ENCODE data around the gene SLC23A2. TPM values are rescaled to one million over a fixed set of nuclear protein-coding genes. Genes with fewer than 3 reads are reported as not detected.
A peak's percentile ranks its signal among the peaks of the same experiment; 100 is the strongest.

Gene SLC23A2
- total RNA-seq, 2 donors from 2014 or later = 12.3 to 13.7 TPM

- no peaks in the 10 kb centered on the region for H3K9me3 Mint-ChIP-seq
- TF ChIP-seq CTCF (conservative IDR thresholded peaks at IDR 0.05) = no peak
- no peaks in the 10 kb centered on the region for H3K27me3 ChIP-seq (ENCODE audit: control insufficient read depth, insufficient read depth, low read length, poor library complexity, severe bottlenecking)
- H3K36me3 ChIP-seq (ENCODE audit: control insufficient read depth, insufficient read depth, low read length) = no peaks in the 10 kb centered on the region
- no peaks in the 10 kb centered on the region for H3K27me3 Mint-ChIP-seq (ENCODE audit: insufficient read depth)
- H3K9me3 ChIP-seq (ENCODE audit: control insufficient read depth, low read length) = no peaks in the 10 kb centered on the region
- peaks cover 20% of the 10 kb centered on the region for H3K4me1 Mint-ChIP-seq
- no peak overlapping the region for H3K4me3 ChIP-seq (ENCODE audit: low read length)
- H3K4me3 Mint-ChIP-seq = no peak overlapping the region
- H3K27ac Mint-ChIP-seq = peak overlapping the region; percentile 46
- H3K36me3 Mint-ChIP-seq (ENCODE audit: low read depth) = no peaks in the 10 kb centered on the region
- DNase-seq = no peak
- no peak overlapping the region for H3K9ac ChIP-seq (ENCODE audit: extremely low read depth, low read length, poor library complexity, severe bottlenecking)
- no peaks in the 10 kb centered on the region for H3K4me1 ChIP-seq (ENCODE audit: control insufficient read depth, insufficient read depth, low read length)
- 93 to 100% methylated on average over 5 to 6 of the region's 6 CpGs for whole genome bisulfite sequencing, 2 experiments (ENCODE audit: insufficient coverage in 1 of 2, insufficient read length in 1 of 2)
- no peak overlapping the region for H3K27ac ChIP-seq (ENCODE audit: low read depth, low read length)
These were observed 74.7 kb downstream of the SLC23A2 start for GRCh38 chr20:4926531-4927156.

GRCh38 chr20:4925842-4926530 lies 75.3 kb downstream of the SLC23A2 start:
- no peak overlapping the region for H3K27ac ChIP-seq (ENCODE audit: low read depth, low read length)
- Mint-ChIP-seq H3K4me3 (no peak overlapping the region), H3K4me1 (peaks cover 25% of the 10 kb centered on the region), H3K27me3 (ENCODE audit: insufficient read depth) (no peaks in the 10 kb centered on the region), H3K27ac (peak overlapping the region; percentile 46), H3K9me3 (no peaks in the 10 kb centered on the region), H3K36me3 (ENCODE audit: low read depth) (no peaks in the 10 kb centered on the region)
- no peak for TF ChIP-seq CTCF (conservative IDR thresholded peaks at IDR 0.05)
- no peaks in the 10 kb centered on the region for H3K9me3 ChIP-seq (ENCODE audit: control insufficient read depth, low read length)
- DNase-seq = no peak
- H3K9ac ChIP-seq (ENCODE audit: extremely low read depth, low read length, poor library complexity, severe bottlenecking) = no peak overlapping the region
- H3K27me3 ChIP-seq (ENCODE audit: control insufficient read depth, insufficient read depth, low read length, poor library complexity, severe bottlenecking) = no peaks in the 10 kb centered on the region
- no peaks in the 10 kb centered on the region for H3K4me1 ChIP-seq (ENCODE audit: control insufficient read depth, insufficient read depth, low read length)
- no peak overlapping the region for H3K4me3 ChIP-seq (ENCODE audit: low read length)
- H3K36me3 ChIP-seq (ENCODE audit: control insufficient read depth, insufficient read depth, low read length) = no peaks in the 10 kb centered on the region
- 93 to 100% methylated on average over 9 to 15 of the region's 15 CpGs for WGBS, 2 experiments (ENCODE audit: insufficient coverage in 1 of 2, insufficient read length in 1 of 2)

- Histone ChIP-seq H3K27me3 (ENCODE audit: control insufficient read depth, insufficient read depth, low read length, poor library complexity, severe bottlenecking) (no peaks in the 10 kb centered on the region), H3K27ac (ENCODE audit: low read depth, low read length) (no peak overlapping the region), H3K36me3 (ENCODE audit: control insufficient read depth, insufficient read depth, low read length) (no peaks in the 10 kb centered on the region), H3K4me1 (ENCODE audit: control insufficient read depth, insufficient read depth, low read length) (no peaks in the 10 kb centered on the region), H3K9me3 (ENCODE audit: control insufficient read depth, low read length) (no peaks in the 10 kb centered on the region), H3K9ac (ENCODE audit: extremely low read depth, low read length, poor library complexity, severe bottlenecking) (no peak overlapping the region), H3K4me3 (ENCODE audit: low read length) (no peak overlapping the region)
- H3K27ac Mint-ChIP-seq = no peak overlapping the region
- no peak overlapping the region for H3K4me3 Mint-ChIP-seq
- DNase-seq = no peak
- no peaks in the 10 kb centered on the region for H3K36me3 Mint-ChIP-seq (ENCODE audit: low read depth)
- peaks cover 31% of the 10 kb centered on the region for H3K4me1 Mint-ChIP-seq
- 95 to 96% methylated on average over 2 of the region's 2 CpGs for WGBS, 2 experiments (ENCODE audit: insufficient coverage in 1 of 2, insufficient read length in 1 of 2)
- H3K9me3 Mint-ChIP-seq = no peaks in the 10 kb centered on the region
- TF ChIP-seq CTCF (conservative IDR thresholded peaks at IDR 0.05) = no peak
- no peaks in the 10 kb centered on the region for H3K27me3 Mint-ChIP-seq (ENCODE audit: insufficient read depth)
These were observed 76.9 kb downstream of the SLC23A2 start for GRCh38 chr20:4924446-4924845.

All from endodermal cell (in vitro differentiated cells).